GM21381 (cell line): ENCODE results near the gene NSF.
"Not testable (repeated sequence)": the region's sequence is repeated elsewhere in the genome, so short reads cannot be mapped to it uniquely, and the experiment has no call there.

Source experiments
- ATAC-seq: cut with Tn5 transposase; IDR thresholded peaks from one replicate; pipeline ENCODE4 v1.9.1; 2021; ENCODE audit warnings: mild to moderate bottlenecking, moderate library complexity; ENCODE audit not compliant: unreplicated experiment

The NSF gene

GRCh38 chr17:46751425-46751824 is 161.0 kb downstream of the NSF start:
- no peak for ATAC-seq

- ATAC-seq, result no peak
Measured at GRCh38 chr17:46753776-46754175, 163.3 kb downstream of the NSF start.

DNA sequence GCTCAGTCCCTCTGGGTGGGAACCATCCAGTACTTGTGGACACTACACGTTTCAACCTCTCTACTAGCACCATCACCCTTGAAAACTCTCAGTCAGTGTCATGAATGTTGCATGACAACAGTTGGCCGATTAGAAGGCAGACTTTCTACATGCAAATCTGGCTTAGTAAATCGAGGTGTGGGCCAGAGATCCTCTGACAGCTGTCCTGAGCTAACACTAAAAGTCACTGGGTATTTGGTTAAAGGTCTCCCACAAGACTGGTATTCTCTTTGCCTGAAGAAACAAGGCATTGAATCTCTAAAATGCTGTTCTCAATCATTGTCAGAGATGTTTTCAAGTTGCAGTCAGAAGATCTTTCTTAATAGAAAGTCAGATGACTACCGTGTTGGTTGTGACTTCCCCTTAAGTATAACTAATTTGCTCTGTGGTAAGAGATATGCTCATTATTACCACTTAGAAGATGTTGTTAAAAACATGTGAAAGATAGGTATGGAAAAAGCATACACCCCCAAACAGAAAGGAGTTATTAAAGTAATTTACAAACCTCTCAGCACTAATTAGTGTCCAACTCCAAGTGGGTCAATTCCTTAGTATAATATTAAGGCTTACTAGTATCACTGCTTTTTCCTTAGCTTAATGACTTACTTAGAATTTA is 165.7 kb downstream of the NSF start:
- ATAC-seq, result no peak

- no peak for ATAC-seq
Measured at GRCh38 chr17:46756861-46757260, 166.4 kb downstream of the NSF start.

DNA sequence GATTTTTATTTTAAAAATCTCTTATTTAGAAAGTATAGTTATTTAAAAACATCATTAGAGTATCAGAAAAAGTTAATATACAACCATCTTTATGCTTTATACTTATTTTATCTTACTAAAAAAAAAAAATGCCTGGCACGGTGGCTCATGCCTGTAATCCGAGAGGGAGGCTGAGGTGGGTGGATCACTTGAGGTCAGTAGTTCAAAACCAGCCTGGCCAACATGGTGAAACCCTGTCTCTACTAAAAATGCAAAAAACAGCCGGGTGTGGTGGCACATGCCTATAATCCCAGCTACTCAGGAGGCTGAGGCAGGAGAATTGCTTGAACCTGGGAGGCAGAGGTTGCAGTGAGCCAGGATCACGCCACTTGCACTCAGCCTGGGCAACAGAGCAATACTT is 167.1 kb downstream of the NSF start:
- not testable (repeated sequence) for ATAC-seq

DNA sequence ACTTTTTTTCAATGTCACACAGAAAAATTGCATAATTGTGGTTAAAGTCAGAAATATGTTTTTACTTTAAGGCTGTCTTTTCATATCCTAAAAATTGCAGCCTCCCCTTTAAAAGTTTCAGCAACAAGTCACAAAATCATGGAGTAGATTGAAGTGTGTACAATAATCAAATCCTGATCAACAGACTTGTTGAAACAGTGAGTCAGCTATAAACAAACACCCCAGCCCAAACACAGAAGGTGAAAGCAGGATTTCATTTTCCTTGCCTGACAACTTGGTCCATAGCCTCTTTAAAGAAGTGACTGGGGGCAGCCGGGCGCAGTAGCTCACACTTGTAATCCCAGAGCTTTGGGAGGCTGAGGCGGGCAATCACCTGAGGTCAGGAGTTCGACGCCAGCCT is 168.1 kb downstream of the NSF start:
- ATAC-seq, result no peak

- ATAC-seq, result no peak
Measured at GRCh38 chr17:46759141-46759540, 168.7 kb downstream of the NSF start.

- no peak for ATAC-seq
Measured at GRCh38 chr17:46763416-46763815, 172.9 kb downstream of the NSF start.

GRCh38 chr17:46764000-46764708 is 173.7 kb downstream of the NSF start:
- ATAC-seq, result no peak

GRCh38 chr17:46764709-46765401 is 174.4 kb downstream of the NSF start:
- ATAC-seq, result no peak

DNA sequence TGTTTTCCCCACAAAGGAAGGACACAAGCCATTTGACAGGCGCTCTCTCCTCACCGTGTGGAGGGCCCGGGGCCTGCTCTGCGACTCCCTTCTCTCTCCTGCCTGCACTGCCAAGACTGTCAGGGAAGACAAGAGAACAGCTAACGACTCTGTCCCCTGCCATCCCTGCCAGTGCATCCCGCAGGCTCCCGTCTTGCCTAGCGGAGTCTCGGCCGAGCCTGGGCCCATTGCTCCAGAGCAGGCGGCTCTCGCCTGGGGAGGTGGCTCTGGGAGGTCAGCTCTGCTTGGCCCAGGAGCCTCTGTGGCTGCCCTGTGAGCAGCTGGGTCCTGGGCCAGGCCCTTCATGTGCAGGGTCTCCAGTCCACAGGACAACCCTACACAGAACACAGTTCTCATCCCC is 175.0 kb downstream of the NSF start:
- ATAC-seq, result no peak

- ATAC-seq, result no peak
Measured at GRCh38 chr17:46766493-46767491, 176.3 kb downstream of the NSF start.

DNA sequence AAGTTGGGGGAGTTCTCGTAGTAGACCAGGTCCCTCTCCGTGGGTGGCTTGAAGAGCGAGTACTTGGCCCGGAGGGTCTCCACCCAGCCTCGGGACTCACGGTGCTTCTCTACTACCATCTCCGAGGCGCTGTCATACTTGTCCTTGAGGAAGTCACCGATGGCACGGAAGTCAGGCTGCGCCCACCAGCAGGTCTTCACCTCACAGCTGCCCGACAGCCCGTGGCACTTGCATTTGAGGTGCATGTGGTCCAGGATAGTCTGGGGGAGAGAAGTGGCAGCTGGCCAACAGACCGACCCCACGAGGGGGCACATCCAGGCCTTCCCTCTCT is 178.0 kb downstream of the NSF start:
- no peak for ATAC-seq

DNA sequence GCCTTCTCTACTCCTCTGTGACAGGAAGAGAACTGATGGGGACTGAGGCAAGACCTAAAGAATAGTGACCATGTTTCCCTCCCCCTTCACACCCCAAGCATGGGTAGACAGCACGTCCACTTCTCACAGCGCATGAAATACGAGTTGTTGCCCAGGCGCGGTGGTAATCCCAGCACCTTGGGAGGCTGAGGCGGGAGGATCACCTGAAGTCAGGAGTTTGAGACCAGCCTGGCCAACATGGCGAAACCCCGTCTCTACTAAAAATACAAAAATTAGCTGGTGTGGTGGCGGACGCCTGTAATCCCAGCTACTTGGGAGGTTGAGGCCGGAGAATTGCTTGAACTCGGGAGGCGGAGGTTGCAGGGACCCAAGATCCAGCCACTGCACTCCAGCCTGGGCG is 178.4 kb downstream of the NSF start:
- ATAC-seq, result not testable (repeated sequence)

DNA sequence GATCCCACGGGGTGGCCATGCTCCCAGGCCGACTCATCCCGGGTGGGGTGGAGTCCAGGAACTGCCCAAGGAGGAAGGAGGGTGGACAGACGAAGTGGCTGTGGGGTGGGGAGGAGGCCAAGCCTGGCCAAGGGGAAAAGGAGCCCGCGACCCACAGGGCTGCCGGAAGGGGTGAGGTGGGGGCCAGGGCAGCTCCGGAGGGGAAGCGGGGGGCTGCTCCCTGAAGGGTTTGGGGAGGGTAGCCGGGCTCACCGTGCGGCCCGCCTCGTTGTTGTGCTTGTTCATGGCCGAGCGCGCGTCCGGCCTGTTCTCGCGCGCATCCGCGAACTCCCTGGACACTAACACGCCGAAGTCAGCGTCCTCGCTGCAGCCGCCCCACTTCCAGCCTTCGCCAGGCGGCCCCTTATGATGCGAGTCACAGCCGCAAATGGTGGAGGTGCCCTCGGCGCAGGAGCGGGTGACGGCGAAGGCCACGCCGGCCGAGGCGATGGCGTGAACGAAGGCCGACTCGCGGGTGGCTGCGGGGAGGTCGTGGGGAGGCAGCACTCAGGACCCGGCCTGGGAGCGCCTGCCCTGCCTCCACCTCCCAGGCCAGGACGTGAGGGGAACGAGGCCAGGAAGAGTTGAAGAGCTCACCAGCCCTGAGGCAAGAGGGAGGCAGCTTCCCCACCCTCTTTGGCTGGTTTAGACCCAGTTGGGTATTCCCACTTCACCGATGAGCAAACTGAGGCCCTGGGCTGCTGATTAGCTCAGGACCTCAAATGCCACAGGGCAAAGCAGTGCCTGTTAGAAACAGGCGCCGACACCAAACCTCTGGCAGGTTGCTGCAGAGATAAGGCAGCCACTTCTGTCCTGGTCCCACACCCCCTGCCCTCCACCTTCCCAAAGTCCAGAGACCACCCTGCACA is 179.3 kb downstream of the NSF start:
- no peak for ATAC-seq

DNA sequence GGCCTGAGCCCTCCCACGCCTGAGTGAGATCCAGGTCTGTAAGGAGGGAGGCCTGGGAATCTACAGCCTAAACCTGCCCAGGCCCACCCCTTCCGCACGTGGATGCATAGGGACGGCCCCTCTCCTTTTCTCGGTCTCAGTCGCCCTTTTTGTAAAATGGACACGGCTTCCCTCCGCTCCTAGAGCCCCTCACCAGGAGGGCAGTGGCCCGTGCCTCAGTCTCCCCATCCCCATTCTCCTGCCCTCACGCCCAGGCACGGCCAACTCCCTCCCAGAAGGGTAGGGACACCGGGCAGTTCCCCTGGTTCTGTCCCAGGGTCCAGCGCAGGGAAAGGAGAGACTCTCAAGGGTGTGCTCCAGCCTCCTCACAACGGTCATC is 180.0 kb downstream of the NSF start:
- ATAC-seq, result no peak

DNA sequence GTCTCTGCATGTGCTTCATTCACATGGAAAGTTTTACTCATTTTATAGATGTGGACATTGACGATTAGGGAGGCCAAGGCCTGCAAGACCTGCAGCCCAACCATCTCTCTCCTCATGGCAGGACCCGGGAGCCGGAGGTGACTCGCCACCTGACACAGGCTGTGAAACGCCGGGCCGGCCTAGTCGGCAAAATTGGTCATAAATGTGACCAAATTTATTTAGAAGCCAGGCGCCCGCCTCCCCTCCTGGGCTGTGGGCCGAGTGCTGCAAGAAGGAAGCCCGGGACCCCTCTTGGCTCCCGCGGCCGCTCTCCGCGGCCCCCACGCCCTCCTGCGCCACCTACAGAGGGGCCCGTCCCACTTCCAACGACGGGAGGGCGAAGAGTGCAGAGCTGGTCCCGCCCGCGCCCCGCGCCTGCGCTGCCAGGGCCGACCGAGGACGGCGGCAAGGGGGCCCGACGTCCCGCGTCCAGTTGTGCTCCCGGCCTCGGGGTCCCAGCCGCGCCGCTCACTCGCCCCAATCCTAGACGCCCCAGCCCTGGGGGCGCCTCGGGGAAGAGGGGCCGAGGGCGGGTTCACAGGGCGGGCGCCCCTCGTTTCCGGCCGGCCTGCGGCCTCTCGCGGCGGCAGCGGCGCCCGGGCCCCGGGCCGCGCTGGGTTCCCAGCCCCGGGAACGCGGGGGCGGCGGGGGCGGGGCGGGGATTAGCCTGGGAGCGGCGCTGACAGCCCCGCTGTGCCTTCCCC is 180.5 kb downstream of the NSF start:
- no peak for ATAC-seq

DNA sequence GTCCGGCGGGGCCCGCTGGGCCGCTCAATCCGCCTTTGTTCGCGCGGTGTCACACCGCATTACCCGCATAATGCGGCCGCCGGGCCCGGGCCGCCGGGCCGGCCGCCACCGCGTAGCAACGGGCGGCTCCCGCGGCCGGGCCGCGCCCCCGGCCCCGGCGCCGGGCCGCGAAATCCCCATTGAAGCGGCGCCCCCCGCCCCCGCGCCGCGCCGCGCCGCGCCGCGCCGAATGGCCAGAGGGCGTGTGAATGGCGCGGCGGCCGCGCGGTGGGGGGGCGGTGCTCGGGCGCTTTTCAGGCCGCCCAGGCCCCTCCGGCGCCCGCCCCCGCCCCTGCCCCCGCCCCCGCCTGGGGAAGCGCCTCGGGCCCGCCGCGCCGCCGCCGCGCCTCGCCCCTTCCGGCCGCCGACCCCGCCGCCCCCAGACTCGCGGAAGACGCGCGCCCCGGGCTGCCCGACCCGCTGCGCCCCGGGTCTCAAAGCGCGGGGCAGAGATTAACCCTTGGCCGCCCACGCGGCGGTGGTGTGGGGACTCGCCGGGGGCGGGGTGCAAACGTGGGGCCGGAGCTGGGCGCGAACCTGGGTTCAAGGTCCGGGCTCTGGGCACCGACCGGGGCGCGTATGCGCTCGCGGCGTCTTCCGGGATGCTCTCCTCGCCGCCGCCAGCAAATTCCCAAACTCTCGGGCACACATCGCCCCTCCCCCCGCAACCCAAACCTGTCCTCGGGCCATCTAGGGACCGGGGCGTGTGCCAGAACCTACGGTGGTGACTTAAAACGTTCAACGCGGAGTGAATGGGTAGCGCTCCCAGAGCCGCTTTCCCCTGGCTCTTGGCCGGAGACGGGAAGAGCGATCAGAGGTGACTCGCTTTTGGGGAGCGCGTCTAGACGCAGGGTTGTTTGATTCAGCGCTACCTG is 181.3 kb downstream of the NSF start:
- ATAC-seq, result no peak
